ENCODE data around the gene AGER. TPM values are rescaled to one million over a fixed set of nuclear protein-coding genes. Genes with fewer than 3 reads are reported as not detected.

The AGER gene
- total and polyA plus RNA-seq, 9 of the 15 experiments (the other 6 are each of a cell fraction or from before 2014, with no cell fraction given) = 1.2 to 11.5 (median 4.1) TPM

DNA sequence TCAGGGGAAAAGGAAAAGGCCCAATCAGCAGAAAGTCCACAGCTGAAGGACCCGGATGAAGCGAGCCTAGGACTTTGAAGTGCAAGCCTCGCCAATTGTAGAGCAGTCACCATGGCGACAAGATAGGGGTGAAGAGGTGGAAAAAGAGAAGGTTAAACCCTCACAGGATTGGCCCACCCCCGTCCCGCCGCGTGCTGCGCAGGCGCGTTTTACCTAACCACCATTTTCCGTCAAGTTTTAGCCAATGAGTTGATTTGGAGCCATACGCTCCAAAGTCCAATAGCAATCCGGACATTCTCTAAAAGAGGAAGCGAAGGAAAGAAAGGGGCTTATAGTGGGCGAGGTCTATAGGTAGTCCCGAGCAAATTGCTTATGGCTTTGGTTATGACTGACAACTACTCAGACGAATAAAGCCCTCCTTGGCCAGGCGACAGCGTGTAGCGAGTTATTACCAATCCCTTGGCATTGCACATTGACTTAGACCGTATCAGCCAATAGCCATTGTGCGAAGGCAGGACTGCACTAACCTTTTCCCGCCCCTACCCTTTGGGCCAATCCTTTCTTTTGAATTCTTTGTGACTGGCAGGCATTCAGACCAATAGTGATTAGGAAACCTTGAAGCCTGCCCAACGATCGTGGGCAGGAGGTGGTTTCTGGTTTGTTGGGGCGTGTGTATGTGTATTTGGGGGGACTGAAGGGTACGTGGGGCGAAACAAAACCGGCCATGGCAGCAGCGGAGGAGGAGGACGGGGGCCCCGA lies 6.1 kb downstream of the AGER start, which contains the start of gene RNF5 (continued):
- TF ChIP-seq ZNF407 (IDR thresholded peaks at IDR 0.05; ENCODE audit: low read depth) (peak; percentile 92), SP1 (CRISPR knock-in tag; IDR thresholded peaks at IDR 0.05) (peak; percentile 81), TCF7L2 (IDR thresholded peaks at IDR 0.05; ENCODE audit: low read depth, low read length) (peak; percentile 80), YY1 (IDR thresholded peaks at IDR 0.05; ENCODE audit: borderline replicate concordance in 1 of 3, control insufficient read depth in 1 of 3, extremely low read depth in 1 of 3, insufficient read depth in 3 of 3, insufficient read length in 1 of 3, insufficient replicate concordance in 2 of 3, low read depth in 1 of 3, low read length in 2 of 3) (peak in 1 of 3 experiments; percentile 38), DPF2 (IDR thresholded peaks at IDR 0.05) (0 out of 2 replicates have a peak, but pooled peaks have one; percentile 3), HCFC1 (IDR thresholded peaks at IDR 0.05; ENCODE audit: low read depth, low read length) (peak; percentile 8; the same call in 1 of the 2 replicates), DIDO1 (tag; IDR thresholded peaks at IDR 0.05; ENCODE audit: low read depth) (0 out of 2 replicates have a peak, but pooled peaks have one; percentile 10), HMG20A (CRISPR knock-in tag; conservative IDR thresholded peaks at IDR 0.05) (no peak), NEUROD1 (IDR thresholded peaks at IDR 0.05; ENCODE audit: borderline replicate concordance, low read depth, low read length, partially characterized antibody) (peak; percentile 97)
- TF ChIP-seq, protein P1, sequence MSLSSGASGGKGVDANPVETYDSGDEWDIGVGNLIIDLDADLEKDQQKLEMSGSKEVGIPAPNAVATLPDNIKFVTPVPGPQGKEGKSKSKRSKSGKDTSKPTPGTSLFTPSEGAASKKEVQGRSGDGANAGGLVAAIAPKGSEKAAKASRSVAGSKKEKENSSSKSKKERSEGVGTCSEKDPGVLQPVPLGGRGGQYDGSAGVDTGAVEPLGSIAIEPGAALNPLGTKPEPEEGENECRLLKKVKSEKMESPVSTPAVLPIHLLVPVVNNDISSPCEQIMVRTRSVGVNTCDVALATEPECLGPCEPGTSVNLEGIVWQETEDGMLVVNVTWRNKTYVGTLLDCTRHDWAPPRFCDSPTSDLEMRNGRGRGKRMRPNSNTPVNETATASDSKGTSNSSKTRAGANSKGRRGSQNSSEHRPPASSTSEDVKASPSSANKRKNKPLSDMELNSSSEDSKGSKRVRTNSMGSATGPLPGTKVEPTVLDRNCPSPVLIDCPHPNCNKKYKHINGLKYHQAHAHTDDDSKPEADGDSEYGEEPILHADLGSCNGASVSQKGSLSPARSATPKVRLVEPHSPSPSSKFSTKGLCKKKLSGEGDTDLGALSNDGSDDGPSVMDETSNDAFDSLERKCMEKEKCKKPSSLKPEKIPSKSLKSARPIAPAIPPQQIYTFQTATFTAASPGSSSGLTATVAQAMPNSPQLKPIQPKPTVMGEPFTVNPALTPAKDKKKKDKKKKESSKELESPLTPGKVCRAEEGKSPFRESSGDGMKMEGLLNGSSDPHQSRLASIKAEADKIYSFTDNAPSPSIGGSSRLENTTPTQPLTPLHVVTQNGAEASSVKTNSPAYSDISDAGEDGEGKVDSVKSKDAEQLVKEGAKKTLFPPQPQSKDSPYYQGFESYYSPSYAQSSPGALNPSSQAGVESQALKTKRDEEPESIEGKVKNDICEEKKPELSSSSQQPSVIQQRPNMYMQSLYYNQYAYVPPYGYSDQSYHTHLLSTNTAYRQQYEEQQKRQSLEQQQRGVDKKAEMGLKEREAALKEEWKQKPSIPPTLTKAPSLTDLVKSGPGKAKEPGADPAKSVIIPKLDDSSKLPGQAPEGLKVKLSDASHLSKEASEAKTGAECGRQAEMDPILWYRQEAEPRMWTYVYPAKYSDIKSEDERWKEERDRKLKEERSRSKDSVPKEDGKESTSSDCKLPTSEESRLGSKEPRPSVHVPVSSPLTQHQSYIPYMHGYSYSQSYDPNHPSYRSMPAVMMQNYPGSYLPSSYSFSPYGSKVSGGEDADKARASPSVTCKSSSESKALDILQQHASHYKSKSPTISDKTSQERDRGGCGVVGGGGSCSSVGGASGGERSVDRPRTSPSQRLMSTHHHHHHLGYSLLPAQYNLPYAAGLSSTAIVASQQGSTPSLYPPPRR (CRISPR knock-in tag; IDR thresholded peaks at IDR 0.05; ENCODE audit: borderline replicate concordance) = no peak
- TF ChIP-seq, protein P2, sequence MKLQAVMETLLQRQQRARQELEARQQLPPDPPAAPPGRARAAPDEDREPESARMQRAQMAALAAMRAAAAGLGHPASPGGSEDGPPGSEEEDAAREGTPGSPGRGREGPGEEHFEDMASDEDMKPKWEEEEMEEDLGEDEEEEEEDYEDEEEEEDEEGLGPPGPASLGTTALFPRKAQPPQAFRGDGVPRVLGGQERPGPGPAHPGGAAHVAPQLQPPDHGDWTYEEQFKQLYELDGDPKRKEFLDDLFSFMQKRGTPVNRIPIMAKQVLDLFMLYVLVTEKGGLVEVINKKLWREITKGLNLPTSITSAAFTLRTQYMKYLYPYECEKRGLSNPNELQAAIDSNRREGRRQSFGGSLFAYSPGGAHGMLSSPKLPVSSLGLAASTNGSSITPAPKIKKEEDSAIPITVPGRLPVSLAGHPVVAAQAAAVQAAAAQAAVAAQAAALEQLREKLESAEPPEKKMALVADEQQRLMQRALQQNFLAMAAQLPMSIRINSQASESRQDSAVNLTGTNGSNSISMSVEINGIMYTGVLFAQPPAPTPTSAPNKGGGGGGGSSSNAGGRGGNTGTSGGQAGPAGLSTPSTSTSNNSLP (IDR thresholded peaks at IDR 0.05; ENCODE audit: borderline replicate concordance, low read depth, low read length) = peak; percentile 97
